Neural progenitor cell (in vitro differentiated cells): Measurements from ENCODE around the gene DCAF7. TPM values are rescaled to one million over a fixed set of nuclear protein-coding genes. Genes with fewer than 3 reads are reported as not detected.

Experiments used
- DNase-seq: peaks from one replicate; pipeline ENCODE4 v3.0.0-alpha.2; 2016; ENCODE audit warnings: low spot score
- H2AFZ ChIP-seq: fragments of 200-600 bp; sonication (generic); replicated peaks from 2 replicates; pipeline ENCODE4 v1.6.1; 2016; ENCODE audit warnings: antibody characterized with exemption
- H3F3A ChIP-seq: fragments of 200-600 bp; sonication (generic); 2 replicates; pipeline ENCODE4 v1.6.1; 2016; ENCODE audit warnings: antibody characterized with exemption, low read depth
- H3K27ac ChIP-seq: fragments of 200-600 bp; sonication (generic); 2 replicates; pipeline ENCODE4 v1.5.1; 2016; ENCODE audit warnings: mild to moderate bottlenecking
- H3K27me3 ChIP-seq: fragments of 200-600 bp; sonication (generic); 2 replicates; pipeline ENCODE4 v1.6.1; 2016; ENCODE audit warnings: mild to moderate bottlenecking, moderate library complexity
- H3K36me3 ChIP-seq: fragments of 200-600 bp; sonication (generic); 2 replicates; pipeline ENCODE4 v1.5.1; 2016
- H3K4me1 ChIP-seq: fragments of 200-600 bp; sonication (generic); 2 replicates; pipeline ENCODE4 v1.6.1; 2016; ENCODE audit warnings: mixed run types
- H3K4me2 ChIP-seq: fragments of 200-600 bp; sonication (generic); 2 replicates; pipeline ENCODE4 v1.6.1; 2016
- H3K4me3 ChIP-seq: fragments of 200-600 bp; sonication (generic); 2 replicates; pipeline ENCODE4 v1.5.1; 2016
- H3K79me2 ChIP-seq: fragments of 200-600 bp; sonication (generic); 2 replicates; pipeline ENCODE4 v1.6.1; 2016; ENCODE audit warnings: low read depth
- H3K9ac ChIP-seq: fragments of 200-600 bp; sonication (generic); 2 replicates; pipeline ENCODE4 v1.6.1; 2016
- H3K9me3 ChIP-seq: fragments of 200-600 bp; sonication (generic); 2 replicates; pipeline ENCODE4 v1.5.1; 2016; ENCODE audit warnings: low read depth
- H4K20me1 ChIP-seq: fragments of 200-600 bp; sonication (generic); 2 replicates; pipeline ENCODE4 v1.6.1; 2016; ENCODE audit warnings: low read depth
- H3K27ac Mint-ChIP-seq: 3 replicates; pipeline ENCODE4 v1.8.0; 2021; ENCODE audit warnings: mixed read lengths
- H3K27me3 Mint-ChIP-seq: 2 replicates; pipeline ENCODE4 v1.8.0; 2022; ENCODE audit warnings: low read depth, mild to moderate bottlenecking, inconsistent platforms, moderate library complexity, mixed read lengths; ENCODE audit not compliant: insufficient read depth
- H3K36me3 Mint-ChIP-seq: 3 replicates; pipeline ENCODE4 v1.8.0; 2021; ENCODE audit warnings: mixed read lengths
- H3K4me1 Mint-ChIP-seq: 3 replicates; pipeline ENCODE4 v1.8.0; 2021; ENCODE audit warnings: mixed read lengths
- H3K4me3 Mint-ChIP-seq: 3 replicates; pipeline ENCODE4 v1.8.0; 2021; ENCODE audit warnings: mild to moderate bottlenecking, moderate library complexity, mixed read lengths
- H3K9me3 Mint-ChIP-seq: 3 replicates; pipeline ENCODE4 v1.8.0; 2020; ENCODE audit warnings: mixed read lengths
- CTCF ChIP-seq: fragments of 200-600 bp; sonication (generic); IDR thresholded peaks from 2 replicates; pipeline ENCODE4 v1.5.1; 2017; ENCODE audit warnings: antibody characterized with exemption, mild to moderate bottlenecking
- EZH2 ChIP-seq: fragments of 200-600 bp; sonication (generic); IDR thresholded peaks from 2 replicates; pipeline ENCODE4 v1.6.1; 2017; ENCODE audit warnings: antibody characterized with exemption, mild to moderate bottlenecking, moderate library complexity
- EZH2phosphoT487 ChIP-seq: fragments of 200-600 bp; sonication (generic); IDR thresholded peaks from 2 replicates; pipeline ENCODE4 v1.6.1; 2017; ENCODE audit warnings: antibody characterized with exemption
- total RNA-seq: library from RNA; depleted of rRNA; stranded (reverse); fragments of >200 nt; gene quantifications from 2 replicates; pipeline ENCODE4 v1.2.3, GENCODE V29; 2015; ENCODE audit warnings: low replicate concordance

DCAF7 gene
- total RNA-seq, 1 donor from 2014 or later = 56.5 TPM

DNA sequence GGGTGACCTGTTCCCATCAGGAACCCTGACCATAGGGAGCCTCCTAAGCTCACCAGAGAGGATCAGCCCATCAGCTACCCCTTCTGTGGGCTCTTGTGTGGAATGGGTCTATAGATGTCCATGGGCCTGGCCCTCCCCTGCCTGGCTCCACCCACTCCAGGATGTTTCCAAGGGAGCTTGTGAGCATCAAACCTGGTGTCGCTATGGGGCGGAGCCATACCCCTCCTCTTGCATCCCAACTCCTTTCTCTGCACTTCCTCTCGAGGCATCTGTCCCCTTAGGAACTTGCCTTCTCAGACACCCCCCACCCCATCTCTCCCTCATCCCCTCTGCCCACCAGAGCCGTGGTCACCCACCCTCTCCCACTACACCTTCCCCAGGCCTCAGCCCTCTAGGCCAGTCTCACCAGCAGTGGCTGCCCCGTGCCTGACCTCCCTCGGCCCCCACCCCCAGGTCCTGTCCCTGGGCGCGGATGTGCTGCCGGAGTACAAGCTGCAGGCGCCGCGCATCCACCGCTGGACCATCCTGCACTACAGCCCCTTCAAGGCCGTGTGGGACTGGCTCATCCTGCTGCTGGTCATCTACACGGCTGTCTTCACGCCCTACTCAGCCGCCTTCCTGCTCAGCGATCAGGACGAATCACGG lies 16.7 kb upstream of the DCAF7 start:
- Mint-ChIP-seq H3K4me3 (no peak overlapping the region), H3K27me3 (peaks cover 5% of the 10 kb centered on the region), H3K36me3 (no peaks in the 10 kb centered on the region), H3K27ac (no peak overlapping the region), H3K9me3 (no peaks in the 10 kb centered on the region), H3K4me1 (peaks cover 2% of the 10 kb centered on the region)
- H3K79me2 ChIP-seq = no peaks in the 10 kb centered on the region
- no peaks in the 10 kb centered on the region for H4K20me1 ChIP-seq
- TF ChIP-seq CTCF = no peak
- TF ChIP-seq EZH2 = no peak
- no peak for TF ChIP-seq EZH2phosphoT487
- H3K9me3 ChIP-seq = no peaks in the 10 kb centered on the region
- no peak for DNase-seq
- no peak overlapping the region for H3K4me3 ChIP-seq
- H3K9ac ChIP-seq = no peak overlapping the region
- H3K27ac ChIP-seq = no peak overlapping the region
- H3K36me3 ChIP-seq = no peaks in the 10 kb centered on the region
- no peaks in the 10 kb centered on the region for H3F3A ChIP-seq
- peaks cover 18% of the 10 kb centered on the region for H3K27me3 ChIP-seq
- no peak overlapping the region for H3K4me2 ChIP-seq
- H2AFZ ChIP-seq = no peak overlapping the region
- H3K4me1 ChIP-seq = no peaks in the 10 kb centered on the region

GRCh38 chr17:63534078-63534570 lies 16.2 kb upstream of the DCAF7 start:
- Mint-ChIP-seq H3K36me3 (no peaks in the 10 kb centered on the region), H3K9me3 (no peaks in the 10 kb centered on the region), H3K4me1 (peaks cover 2% of the 10 kb centered on the region), H3K27ac (no peak overlapping the region), H3K27me3 (peaks cover 5% of the 10 kb centered on the region), H3K4me3 (no peak overlapping the region)
- no peaks in the 10 kb centered on the region for H3K36me3 ChIP-seq
- no peaks in the 10 kb centered on the region for H3K9me3 ChIP-seq
- H3K9ac ChIP-seq = no peak overlapping the region
- no peak for DNase-seq
- no peak overlapping the region for H3K4me3 ChIP-seq
- H4K20me1 ChIP-seq = no peaks in the 10 kb centered on the region
- TF ChIP-seq EZH2 (no peak), CTCF (no peak), EZH2phosphoT487 (no peak)
- peaks cover 23% of the 10 kb centered on the region for H3K27me3 ChIP-seq
- H3K4me2 ChIP-seq = no peak overlapping the region
- H3F3A ChIP-seq = no peaks in the 10 kb centered on the region
- H3K4me1 ChIP-seq = no peaks in the 10 kb centered on the region
- no peak overlapping the region for H3K27ac ChIP-seq
- no peaks in the 10 kb centered on the region for H3K79me2 ChIP-seq
- H2AFZ ChIP-seq = no peak overlapping the region

GRCh38 chr17:63534816-63535455 lies 15.3 kb upstream of the DCAF7 start:
- Histone ChIP-seq H3K4me1 (no peaks in the 10 kb centered on the region), H3K36me3 (no peaks in the 10 kb centered on the region), H3K4me3 (no peak overlapping the region), H3K9me3 (no peaks in the 10 kb centered on the region), H2AFZ (no peak overlapping the region), H3K27ac (no peak overlapping the region), H3K79me2 (no peaks in the 10 kb centered on the region), H3K27me3 (peaks cover 31% of the 10 kb centered on the region), H3K4me2 (no peak overlapping the region), H3K9ac (no peak overlapping the region), H3F3A (no peaks in the 10 kb centered on the region), H4K20me1 (no peaks in the 10 kb centered on the region)
- Mint-ChIP-seq H3K4me3 (no peak overlapping the region), H3K27me3 (peaks cover 9% of the 10 kb centered on the region), H3K4me1 (peaks cover 2% of the 10 kb centered on the region), H3K27ac (peak overlapping the region; percentile 7), H3K36me3 (no peaks in the 10 kb centered on the region), H3K9me3 (no peaks in the 10 kb centered on the region)
- no peak for TF ChIP-seq CTCF
- TF ChIP-seq EZH2phosphoT487 = no peak
- no peak for TF ChIP-seq EZH2
- DNase-seq = no peak
